PFSK-1 (cell line): ENCODE measurements around the gene GUCA2A.

Experiments used
- FOXP2 ChIP-seq: optimal IDR thresholded peaks from 2 replicates; pipeline ENCODE3; 2011; ENCODE audit warnings: borderline replicate concordance, control low read depth, inconsistent platforms; ENCODE audit not compliant: insufficient read depth; ENCODE audit errors: extremely low read length, extremely low read depth
- POLR2AphosphoS5 ChIP-seq: IDR thresholded peaks from 2 replicates; pipeline ENCODE4 v1.6.1; 2012; ENCODE audit warnings: low read depth, mild to moderate bottlenecking, control low read depth, low read length, moderate library complexity
- REST ChIP-seq, 2 experiments: IDR thresholded peaks; 2 replicates each; pipeline versions ENCODE4 v1.6.1 to v1.8.0; 2011 to 2012; ENCODE audit warnings: low read depth in 2 of 2, low read length in 2 of 2, control low read depth in 1 of 2, inconsistent platforms in 1 of 2, mild to moderate bottlenecking in 1 of 2, moderate library complexity in 1 of 2; ENCODE audit not compliant: insufficient read depth in 1 of 2
- SIN3A ChIP-seq: IDR thresholded peaks from 2 replicates; pipeline ENCODE4 v1.6.1; 2012; ENCODE audit warnings: mild to moderate bottlenecking, low read length, moderate library complexity, borderline replicate concordance; ENCODE audit not compliant: insufficient read depth
- TAF1 ChIP-seq: IDR thresholded peaks from 2 replicates; pipeline ENCODE4 v1.6.1; 2012; ENCODE audit warnings: low read length, control low read depth, borderline replicate concordance; ENCODE audit not compliant: insufficient read depth

GRCh38 chr1:42154685-42155084 lies 9.9 kb downstream of the GUCA2A start:
- TF ChIP-seq REST (IDR thresholded peaks at IDR 0.05; ENCODE audit: insufficient read depth in 1 of 2, low read depth in 2 of 2, low read length in 2 of 2) (no peak), POLR2AphosphoS5 (no peak), TAF1 (no peak), SIN3A (no peak), FOXP2 (no peak)
